Effector memory CD4-positive, alpha-beta T cell (primary cell): ENCODE data around the gene SNAP29.
A peak's percentile ranks its signal among the peaks of the same experiment; 100 is the strongest.

Experiments
- DNase-seq, 3 donors: peaks; one replicate each; pipeline ENCODE4 v3.0.0-alpha.2; 2020
- H3K27ac ChIP-seq: 2 replicates; pipeline ENCODE4 v1.7.0; 2013; ENCODE audit warnings: mild to moderate bottlenecking, low read length, moderate library complexity; ENCODE audit not compliant: insufficient read depth, poor library complexity, severe bottlenecking
- H3K27me3 ChIP-seq: replicated peaks from 2 replicates; pipeline ENCODE4 v1.7.0; 2013; ENCODE audit warnings: mild to moderate bottlenecking, low read length; ENCODE audit not compliant: insufficient read depth, control insufficient read depth, poor library complexity, severe bottlenecking
- H3K36me3 ChIP-seq: 2 replicates; pipeline ENCODE4 v1.7.0; 2013; ENCODE audit warnings: mild to moderate bottlenecking, low read length, moderate library complexity; ENCODE audit not compliant: control insufficient read depth, insufficient read depth
- H3K4me1 ChIP-seq: 2 replicates; pipeline ENCODE4 v1.7.0; 2013; ENCODE audit warnings: low read length, mild to moderate bottlenecking; ENCODE audit not compliant: control insufficient read depth, insufficient read depth, poor library complexity, severe bottlenecking
- H3K4me3 ChIP-seq: 2 replicates; pipeline ENCODE4 v1.7.0; 2013; ENCODE audit warnings: low read length, low read depth, mild to moderate bottlenecking; ENCODE audit not compliant: insufficient read depth, poor library complexity, severe bottlenecking
- H3K9me3 ChIP-seq: 2 replicates; pipeline ENCODE4 v1.7.0; 2013; ENCODE audit warnings: mild to moderate bottlenecking, low read length, moderate library complexity; ENCODE audit not compliant: control insufficient read depth

The SNAP29 gene

DNA sequence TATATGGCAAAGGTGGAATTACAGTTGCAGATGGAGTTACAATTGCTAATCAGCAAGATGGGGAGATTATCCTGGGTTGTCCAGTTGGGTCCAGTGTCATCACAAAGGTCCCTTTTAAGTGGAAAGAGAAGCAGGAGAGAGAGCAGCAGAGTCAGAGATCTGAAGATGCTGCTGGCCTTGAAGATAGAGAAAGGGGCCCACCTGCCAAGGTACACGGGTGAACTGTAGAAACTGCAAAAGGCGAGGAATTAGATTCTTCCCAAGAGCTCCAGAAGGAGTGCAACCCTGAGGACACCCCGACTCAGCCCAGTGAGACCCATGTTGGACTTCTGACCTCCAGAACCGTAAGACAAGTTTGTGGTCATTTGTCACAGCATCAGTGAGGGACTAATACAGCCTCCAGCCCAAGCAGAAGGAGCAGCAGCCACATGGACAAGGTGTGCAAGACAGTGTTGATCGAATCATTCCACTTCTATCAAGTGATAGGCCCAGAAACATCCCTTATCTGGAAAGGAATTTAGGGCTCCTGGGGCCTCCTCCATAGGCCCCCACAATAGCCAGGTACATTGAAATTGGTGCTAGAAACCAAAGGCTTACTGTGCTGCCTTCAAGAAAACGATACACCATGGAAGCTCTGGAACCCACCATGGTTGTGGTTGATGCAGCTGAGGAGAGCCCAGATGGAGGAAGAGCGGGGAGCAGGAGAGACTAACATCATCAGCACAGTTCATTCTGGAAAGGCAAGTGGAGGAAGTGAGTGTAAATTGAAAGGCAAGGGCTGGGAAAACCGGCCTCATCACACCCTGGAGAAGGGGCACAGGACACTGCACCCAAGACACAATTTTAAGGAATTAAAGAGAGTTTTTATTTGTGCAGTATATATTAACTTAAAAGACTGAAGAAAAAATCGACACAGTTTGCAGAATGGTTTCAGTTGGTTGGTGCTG is 23.3 kb downstream of the SNAP29 start:
- Histone ChIP-seq H3K4me3 (no peak overlapping the region), H3K27ac (no peak overlapping the region), H3K4me1 (no peaks in the 10 kb centered on the region), H3K9me3 (no peaks in the 10 kb centered on the region), H3K27me3 (no peaks in the 10 kb centered on the region), H3K36me3 (peaks cover 31% of the 10 kb centered on the region)
- DNase-seq = no peak

DNA sequence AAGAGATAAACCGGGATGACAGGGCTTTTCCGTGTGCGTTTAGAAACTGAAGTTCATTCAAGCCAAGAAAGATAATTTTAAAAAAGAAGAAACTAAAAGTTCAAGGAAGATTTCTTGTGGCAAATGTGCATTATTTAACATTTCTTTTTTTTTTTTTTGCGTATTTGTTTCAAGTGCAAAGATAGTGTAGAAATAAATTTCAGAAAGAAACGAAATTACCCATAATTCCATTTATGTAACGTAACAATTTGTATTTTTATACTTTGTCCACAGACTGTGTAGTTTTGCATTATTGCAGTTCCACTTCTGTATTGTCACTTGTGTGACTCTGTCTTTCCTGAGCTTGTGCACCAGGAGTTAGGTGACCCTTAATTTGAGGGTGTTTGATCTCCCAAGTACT is 24.0 kb downstream of the SNAP29 start:
- no peak overlapping the region for H3K4me3 ChIP-seq
- H3K9me3 ChIP-seq = no peaks in the 10 kb centered on the region
- H3K36me3 ChIP-seq = peaks cover 38% of the 10 kb centered on the region

DNA sequence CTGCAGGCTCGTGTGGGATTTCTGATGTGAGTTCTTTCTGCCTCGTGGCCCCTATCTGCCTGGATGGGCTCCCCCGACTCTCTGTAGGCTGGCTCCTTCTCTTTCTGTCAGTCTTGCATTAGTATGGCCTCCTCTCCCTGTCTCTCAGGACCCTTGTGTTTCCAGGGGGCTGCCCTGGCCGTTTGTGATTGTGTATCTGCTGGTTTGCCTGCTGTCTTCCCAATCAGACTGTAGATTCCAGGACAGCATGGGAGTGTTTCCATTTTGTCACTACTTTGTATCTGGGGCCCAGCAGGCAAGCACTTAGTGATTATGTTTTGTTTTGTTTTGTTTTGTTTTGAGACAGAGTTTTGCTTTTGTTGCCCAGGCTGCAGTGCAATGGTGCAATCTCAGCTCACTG is 25.6 kb downstream of the SNAP29 start:
- DNase-seq = no peak
- H3K9me3 ChIP-seq = no peaks in the 10 kb centered on the region
- no peak overlapping the region for H3K27ac ChIP-seq
- H3K4me3 ChIP-seq = no peak overlapping the region
- H3K4me1 ChIP-seq = no peaks in the 10 kb centered on the region
- peaks cover 46% of the 10 kb centered on the region for H3K36me3 ChIP-seq
- no peaks in the 10 kb centered on the region for H3K27me3 ChIP-seq

More for the DNA sequence above, 24.0 kb downstream of the SNAP29 start:
- no peak for DNase-seq
- no peaks in the 10 kb centered on the region for H3K4me1 ChIP-seq
- H3K27ac ChIP-seq = no peak overlapping the region
- H3K27me3 ChIP-seq = no peaks in the 10 kb centered on the region

DNA sequence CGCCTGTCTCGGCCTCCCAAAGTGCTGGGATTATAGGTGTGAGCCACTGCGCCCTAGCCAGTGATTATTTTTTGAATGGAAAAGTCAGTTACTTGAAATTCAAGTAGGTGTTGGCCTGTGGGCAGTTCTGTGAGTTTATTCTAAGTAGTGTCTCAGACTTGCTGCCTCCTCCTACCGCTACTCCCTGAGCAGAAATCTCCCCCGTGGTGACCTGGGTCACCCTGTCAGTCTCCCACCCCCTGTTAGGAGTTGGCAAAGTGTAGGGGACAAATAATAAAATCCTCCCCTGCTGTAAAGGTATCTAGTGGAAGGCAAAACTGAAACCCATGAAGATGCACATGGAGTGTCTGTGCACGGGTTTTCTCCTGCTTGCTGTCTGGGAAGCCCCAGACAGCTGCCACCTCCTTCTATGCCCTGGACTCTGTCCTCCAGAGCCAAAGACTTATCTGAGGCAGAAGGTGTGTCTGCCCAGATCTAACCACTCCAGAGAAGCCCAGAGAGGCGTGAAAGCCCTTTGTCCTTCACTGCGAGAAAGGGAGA is 26.3 kb downstream of the SNAP29 start:
- Histone ChIP-seq H3K27ac (no peak overlapping the region), H3K9me3 (no peaks in the 10 kb centered on the region), H3K4me3 (no peak overlapping the region), H3K36me3 (peaks cover 46% of the 10 kb centered on the region), H3K27me3 (no peaks in the 10 kb centered on the region), H3K4me1 (no peaks in the 10 kb centered on the region)
- no peak for DNase-seq

DNA sequence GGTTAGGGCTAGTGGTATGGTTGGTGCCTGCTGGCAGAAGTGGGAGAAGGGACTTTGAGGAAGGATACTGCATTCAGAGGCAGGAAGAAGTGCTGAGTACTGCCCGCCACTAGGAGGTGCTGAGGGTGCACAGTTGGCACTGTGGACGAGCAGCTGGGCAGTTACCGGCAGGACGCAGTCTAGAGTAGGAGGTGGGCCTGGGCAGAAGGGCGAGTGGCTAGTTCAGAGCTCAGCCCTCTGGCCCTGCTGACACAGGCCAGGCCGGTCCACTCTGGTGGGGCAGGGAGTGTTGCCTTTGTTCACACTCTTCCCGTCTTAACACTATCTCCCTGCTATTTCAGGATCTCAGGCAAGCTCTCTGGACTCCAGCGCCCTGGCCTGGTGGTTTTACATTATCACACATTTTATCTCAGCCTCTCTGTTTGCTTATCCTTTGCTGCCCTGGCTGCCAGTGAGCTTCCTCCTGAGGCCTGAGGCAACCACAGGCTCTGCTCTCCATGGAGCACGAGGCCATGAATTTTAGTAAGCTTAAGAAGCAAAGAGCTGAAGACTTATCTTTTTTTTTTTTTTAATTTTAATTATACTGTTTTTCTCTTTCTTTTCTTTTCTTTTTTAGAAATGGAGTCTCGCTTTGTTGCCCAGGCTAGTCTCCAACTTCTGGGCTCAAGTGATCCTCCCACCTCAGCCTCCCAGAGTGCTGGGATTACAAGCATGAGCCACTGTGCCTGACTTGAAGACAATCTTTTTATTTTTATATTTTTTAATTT is 26.9 kb downstream of the SNAP29 start:
- H3K9me3 ChIP-seq = no peaks in the 10 kb centered on the region
- no peaks in the 10 kb centered on the region for H3K4me1 ChIP-seq
- H3K36me3 ChIP-seq = peaks cover 46% of the 10 kb centered on the region
- no peak overlapping the region for H3K27ac ChIP-seq
- peak in 2 of 3 donors; percentile 3 for DNase-seq
- H3K27me3 ChIP-seq = no peaks in the 10 kb centered on the region
- no peak overlapping the region for H3K4me3 ChIP-seq

DNA sequence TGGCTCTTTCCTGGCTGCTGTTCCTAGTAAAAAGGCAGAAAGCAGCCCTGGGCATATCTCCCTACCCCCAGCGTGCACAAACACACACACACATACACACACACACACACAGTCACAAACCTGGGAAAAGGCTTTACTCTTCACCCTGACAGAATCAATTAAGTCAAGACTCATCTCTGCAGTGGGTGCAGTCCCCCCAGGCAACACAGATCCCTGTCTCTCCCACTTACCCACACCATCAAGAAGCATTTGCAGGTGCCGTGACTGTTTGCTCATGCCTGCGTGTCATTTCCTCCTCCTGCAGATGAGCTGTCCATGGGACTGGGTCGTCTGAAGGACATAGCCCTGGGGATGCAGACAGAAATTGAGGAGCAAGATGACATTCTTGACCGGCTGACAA is 28.6 kb downstream of the SNAP29 start:
- DNase-seq = no peak
- Histone ChIP-seq H3K27me3 (no peaks in the 10 kb centered on the region), H3K36me3 (peaks cover 32% of the 10 kb centered on the region), H3K4me3 (no peak overlapping the region), H3K9me3 (no peaks in the 10 kb centered on the region), H3K4me1 (no peaks in the 10 kb centered on the region), H3K27ac (no peak overlapping the region)

DNA sequence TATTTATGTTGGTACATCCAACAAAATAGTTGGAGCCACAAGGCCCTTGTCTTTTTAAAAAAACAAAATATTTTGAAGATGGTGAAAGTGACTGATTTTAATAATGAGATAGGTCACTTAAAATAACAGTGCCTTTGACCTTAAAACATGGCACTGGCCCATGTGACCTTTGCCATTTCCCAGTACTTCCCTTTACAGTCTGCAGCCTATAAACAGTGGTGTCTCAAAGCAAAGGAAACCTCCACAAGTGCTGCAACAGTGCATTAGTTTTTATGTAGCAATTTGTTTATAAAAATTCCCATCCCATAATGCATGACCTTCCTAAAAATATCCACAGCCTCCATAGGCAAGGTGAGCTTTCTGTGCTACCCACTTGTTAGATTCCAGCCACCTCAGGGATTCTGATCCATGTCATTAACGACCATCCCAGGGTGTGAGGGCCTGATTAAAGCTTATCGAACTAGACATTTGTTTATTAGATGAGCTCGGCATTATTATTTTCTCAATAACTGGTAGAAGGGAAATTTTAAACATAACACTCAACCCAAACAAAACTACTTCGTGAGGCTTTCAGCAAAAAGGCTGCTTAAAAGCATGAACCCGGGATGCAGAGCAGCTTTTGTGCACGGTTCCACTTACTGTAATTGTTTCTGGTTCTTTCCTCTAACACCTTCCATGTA is 30.4 kb downstream of the SNAP29 start:
- no peak for DNase-seq
- Histone ChIP-seq H3K36me3 (peaks cover 22% of the 10 kb centered on the region), H3K27ac (no peak overlapping the region), H3K9me3 (no peaks in the 10 kb centered on the region), H3K4me1 (no peaks in the 10 kb centered on the region), H3K27me3 (no peaks in the 10 kb centered on the region), H3K4me3 (no peak overlapping the region)

DNA sequence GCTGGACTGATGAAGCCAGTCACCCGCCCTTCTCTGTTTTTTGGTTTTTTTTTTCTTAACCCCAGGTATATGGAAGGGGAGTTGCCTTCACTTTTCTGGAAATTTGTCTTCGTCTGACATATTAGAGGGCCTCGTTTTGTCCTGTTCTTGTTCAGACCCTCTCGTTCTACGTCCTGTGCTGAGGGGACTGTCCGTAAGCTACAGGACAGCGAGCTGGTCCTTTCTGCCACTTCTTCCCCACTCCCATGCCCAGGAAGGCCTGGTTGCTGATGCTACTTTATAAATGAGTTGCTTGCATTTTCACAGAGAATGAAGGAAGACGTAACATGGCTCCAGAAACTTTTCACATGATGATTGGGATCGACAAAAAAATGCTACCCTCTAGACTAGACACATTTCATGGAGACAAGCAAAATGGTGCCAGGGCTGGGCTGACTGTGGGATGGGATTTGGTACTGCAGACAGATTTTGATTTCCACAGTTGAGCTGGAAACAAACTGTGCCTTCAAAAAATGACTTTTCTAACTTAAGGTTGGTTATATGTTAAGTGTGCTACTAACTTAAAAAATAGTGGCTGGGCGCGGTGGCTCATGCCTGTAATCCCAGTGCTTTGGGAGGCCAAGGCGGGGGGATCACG is 31.2 kb downstream of the SNAP29 start:
- Histone ChIP-seq H3K9me3 (no peaks in the 10 kb centered on the region), H3K4me1 (no peaks in the 10 kb centered on the region), H3K27ac (no peak overlapping the region), H3K4me3 (no peak overlapping the region), H3K27me3 (no peaks in the 10 kb centered on the region), H3K36me3 (peaks cover 19% of the 10 kb centered on the region)
- DNase-seq = no peak

DNA sequence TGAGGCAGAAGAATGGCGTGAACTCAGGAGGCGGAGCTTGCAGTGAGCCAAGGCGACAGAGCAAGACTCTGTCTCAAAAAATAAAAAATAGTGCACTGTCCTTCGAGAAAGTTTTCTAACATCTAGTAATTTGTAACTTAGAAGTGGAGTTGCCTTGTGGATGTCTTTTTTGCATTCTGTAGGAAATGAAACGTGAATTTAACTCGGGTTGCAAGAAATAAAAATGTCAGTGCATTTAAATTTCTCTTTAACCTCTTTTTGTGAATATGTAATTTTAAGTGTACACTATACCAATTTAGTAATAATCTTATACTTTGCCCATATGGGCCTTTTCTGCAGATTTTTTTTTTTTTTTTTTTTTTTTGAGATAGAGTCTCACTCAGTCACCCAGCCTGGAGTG is 32.2 kb downstream of the SNAP29 start:
- DNase-seq = no peak
- Histone ChIP-seq H3K27me3 (no peaks in the 10 kb centered on the region), H3K36me3 (peaks cover 16% of the 10 kb centered on the region), H3K27ac (no peak overlapping the region), H3K4me1 (no peaks in the 10 kb centered on the region), H3K9me3 (no peaks in the 10 kb centered on the region), H3K4me3 (no peak overlapping the region)
